Measurements from ENCODE around the gene OR56B4.

The OR56B4 gene

GRCh38 chr11:6152126-6152525 is 44.6 kb downstream of the OR56B4 start:
- DNase-seq: no peak

GRCh38 chr11:6156628-6157359 is 49.3 kb downstream of the OR56B4 start:
- no peak for DNase-seq

Measured in islet precursor cell (in vitro differentiated cells).